KMS-11 (cell line): Measurements from ENCODE around the gene CGB5.
"Not testable (repeated sequence)": the region's sequence is repeated elsewhere in the genome, so short reads cannot be mapped to it uniquely, and the experiment has no call there.

Experiments
- H2AFZ ChIP-seq: fragments of 200-600 bp; sonication (generic); 2 replicates; pipeline ENCODE4 v1.6.1; 2016; ENCODE audit warnings: antibody characterized with exemption, mixed run types, low read depth
- H3K27ac ChIP-seq: fragments of 200-600 bp; sonication (generic); 2 replicates; pipeline ENCODE4 v1.6.1; 2016; ENCODE audit warnings: mild to moderate bottlenecking, mixed run types
- H3K27me3 ChIP-seq: fragments of 200-600 bp; sonication (generic); 2 replicates; pipeline ENCODE4 v1.6.1; 2017; ENCODE audit warnings: mild to moderate bottlenecking, low read depth, mixed run types, moderate library complexity; ENCODE audit not compliant: insufficient read depth
- H3K36me3 ChIP-seq: fragments of 200-600 bp; sonication (generic); 2 replicates; pipeline ENCODE4 v1.6.1; 2017; ENCODE audit warnings: mild to moderate bottlenecking, mixed run types; ENCODE audit not compliant: insufficient read depth
- H3K4me1 ChIP-seq: fragments of 200-600 bp; sonication (generic); 2 replicates; pipeline ENCODE4 v1.6.1; 2016; ENCODE audit warnings: mild to moderate bottlenecking, low read depth, mixed run types; ENCODE audit not compliant: poor library complexity, severe bottlenecking
- H3K4me2 ChIP-seq: fragments of 200-600 bp; sonication (generic); 2 replicates; pipeline ENCODE4 v1.7.0; 2016; ENCODE audit warnings: mild to moderate bottlenecking, mixed run types
- H3K4me3 ChIP-seq: fragments of 200-600 bp; sonication (generic); IDR thresholded peaks from 2 replicates; pipeline ENCODE4 v1.6.1; 2017; ENCODE audit warnings: low read depth, low read length, mixed read lengths; ENCODE audit not compliant: insufficient read depth
- H3K79me2 ChIP-seq: fragments of 200-600 bp; sonication (generic); 2 replicates; pipeline ENCODE4 v1.6.1; 2016; ENCODE audit warnings: low read depth, mixed run types; ENCODE audit not compliant: insufficient read depth
- H3K9ac ChIP-seq: fragments of 200-600 bp; sonication (generic); 2 replicates; pipeline ENCODE4 v1.6.1; 2016; ENCODE audit warnings: mild to moderate bottlenecking, mixed run types
- H4K20me1 ChIP-seq: fragments of 200-600 bp; sonication (generic); 2 replicates; pipeline ENCODE4 v1.6.1; 2016; ENCODE audit warnings: mild to moderate bottlenecking, mixed run types; ENCODE audit not compliant: insufficient read depth
- TF ChIP-seq, protein P1 (sequence below): fragments of 200-600 bp; sonication (generic); conservative IDR thresholded peaks from 2 replicates; pipeline ENCODE4 v1.6.1; 2017; ENCODE audit warnings: low read depth, mild to moderate bottlenecking, antibody characterized with exemption, low read length, moderate library complexity, mixed read lengths

The CGB5 gene

GRCh38 chr19:49073514-49074378, 30.1 kb downstream of the CGB5 start:
- Histone ChIP-seq H2AFZ (no peak overlapping the region), H3K4me2 (no peak overlapping the region), H3K79me2 (no peaks in the 10 kb centered on the region), H3K4me3 (no peak overlapping the region), H3K4me1 (no peaks in the 10 kb centered on the region), H4K20me1 (no peaks in the 10 kb centered on the region), H3K36me3 (no peaks in the 10 kb centered on the region), H3K9ac (no peak overlapping the region), H3K27ac (no peak overlapping the region), H3K27me3 (peaks cover 38% of the 10 kb centered on the region)
- TF ChIP-seq, protein P1, sequence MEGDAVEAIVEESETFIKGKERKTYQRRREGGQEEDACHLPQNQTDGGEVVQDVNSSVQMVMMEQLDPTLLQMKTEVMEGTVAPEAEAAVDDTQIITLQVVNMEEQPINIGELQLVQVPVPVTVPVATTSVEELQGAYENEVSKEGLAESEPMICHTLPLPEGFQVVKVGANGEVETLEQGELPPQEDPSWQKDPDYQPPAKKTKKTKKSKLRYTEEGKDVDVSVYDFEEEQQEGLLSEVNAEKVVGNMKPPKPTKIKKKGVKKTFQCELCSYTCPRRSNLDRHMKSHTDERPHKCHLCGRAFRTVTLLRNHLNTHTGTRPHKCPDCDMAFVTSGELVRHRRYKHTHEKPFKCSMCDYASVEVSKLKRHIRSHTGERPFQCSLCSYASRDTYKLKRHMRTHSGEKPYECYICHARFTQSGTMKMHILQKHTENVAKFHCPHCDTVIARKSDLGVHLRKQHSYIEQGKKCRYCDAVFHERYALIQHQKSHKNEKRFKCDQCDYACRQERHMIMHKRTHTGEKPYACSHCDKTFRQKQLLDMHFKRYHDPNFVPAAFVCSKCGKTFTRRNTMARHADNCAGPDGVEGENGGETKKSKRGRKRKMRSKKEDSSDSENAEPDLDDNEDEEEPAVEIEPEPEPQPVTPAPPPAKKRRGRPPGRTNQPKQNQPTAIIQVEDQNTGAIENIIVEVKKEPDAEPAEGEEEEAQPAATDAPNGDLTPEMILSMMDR, result no peak

GRCh38 chr19:49074869-49075268, 31.2 kb downstream of the CGB5 start:
- not testable (repeated sequence) for H2AFZ ChIP-seq, H3K4me1 ChIP-seq, H4K20me1 ChIP-seq, H3K4me2 ChIP-seq, H3K9ac ChIP-seq, H3K4me3 ChIP-seq, H3K79me2 ChIP-seq, H3K36me3 ChIP-seq, H3K27ac ChIP-seq
- H3K27me3 ChIP-seq, result peaks cover 31% of the 10 kb centered on the region
- TF ChIP-seq, protein P1, result peak; percentile 42

- Histone ChIP-seq H3K4me3 (no peak overlapping the region), H3K4me2 (no peak overlapping the region)
- TF ChIP-seq, protein P1, result no peak
Measured at GRCh38 chr19:49080392-49080791, 36.7 kb downstream of the CGB5 start.

DNA sequence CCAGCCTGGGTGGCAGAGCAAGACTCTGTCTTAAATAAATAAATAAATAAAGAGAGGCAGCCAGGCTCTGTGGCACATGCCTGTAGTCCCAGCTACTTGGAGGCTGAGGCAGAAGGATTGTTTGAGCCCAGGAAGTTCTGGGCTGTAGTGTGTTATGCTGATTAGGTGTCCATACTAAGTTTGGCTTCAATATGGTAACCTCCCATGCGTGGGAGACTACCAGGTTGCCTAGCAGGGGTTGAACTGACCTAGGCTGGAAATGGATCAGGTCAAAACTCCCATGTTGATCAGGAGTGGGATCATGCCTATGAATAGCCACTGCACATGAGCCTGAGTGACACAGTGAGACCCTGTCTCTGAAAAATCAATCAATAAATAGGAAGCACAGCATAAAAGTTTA, 37.6 kb downstream of the CGB5 start:
- Histone ChIP-seq H3K79me2 (peaks cover 10% of the 10 kb centered on the region), H3K4me1 (peaks cover 8% of the 10 kb centered on the region), H3K27ac (no peak overlapping the region), H3K9ac (no peak overlapping the region), H3K4me2 (no peak overlapping the region), H2AFZ (no peak overlapping the region), H4K20me1 (0 out of 2 replicates have a peak, but pooled peaks cover under 1% of the 10 kb centered on the region), H3K4me3 (no peak overlapping the region), H3K27me3 (no peaks in the 10 kb centered on the region), H3K36me3 (no peaks in the 10 kb centered on the region)
- TF ChIP-seq, protein P1, result no peak

More at GRCh38 chr19:49080392-49080791, 36.7 kb downstream of the CGB5 start:
- H3K9ac ChIP-seq, result no peak overlapping the region
- H3K4me1 ChIP-seq, result peaks cover 7% of the 10 kb centered on the region
- no peak overlapping the region for H2AFZ ChIP-seq
- H3K27ac ChIP-seq, result no peak overlapping the region
- H3K36me3 ChIP-seq, result no peaks in the 10 kb centered on the region
- H3K79me2 ChIP-seq, result peaks cover 2% of the 10 kb centered on the region; the same call in 1 of the 2 replicates
- no peaks in the 10 kb centered on the region for H4K20me1 ChIP-seq
- H3K27me3 ChIP-seq, result no peaks in the 10 kb centered on the region
